ENCODE results near the gene UMAD1. TPM values are rescaled to one million over a fixed set of nuclear protein-coding genes. Genes with fewer than 3 reads are reported as not detected.

The UMAD1 gene
- polyA plus RNA-seq, 3 donors: 6.2 to 22.7 (median 18.6) TPM

GRCh38 chr7:7841027-7841426 lies 200.5 kb downstream of the UMAD1 start:
- Mint-ChIP-seq H3K4me3 (no peak overlapping the region), H3K27ac (no peak overlapping the region), H3K9me3 (peaks cover 0 to 1% (median 0%) of the 10 kb centered on the region in 7 donors), H3K27me3 (ENCODE audit: low read depth in 3 of 3) (peaks cover 0 to 2% (median 0%) of the 10 kb centered on the region in 3 donors), H3K4me1 (no peaks in the 10 kb centered on the region), H3K36me3 (no peaks in the 10 kb centered on the region)
- no peaks in the 10 kb centered on the region for H3K27me3 ChIP-seq (ENCODE audit: control insufficient read depth in 2 of 2, insufficient read depth in 2 of 2, low read length in 2 of 2)
- H3K4me2 ChIP-seq (replicated peaks; ENCODE audit: extremely low read depth, low read length, poor library complexity, severe bottlenecking): no peak overlapping the region
- TF ChIP-seq CTCF (IDR thresholded peaks at IDR 0.05): no peak
- 100% methylated on average over 1 of the region's 7 CpGs for WGBS (ENCODE audit: insufficient coverage)
- H3K4me1 ChIP-seq (ENCODE audit: control insufficient read depth in 1 of 2, insufficient read depth in 2 of 2, low read length in 2 of 2): no peaks in the 10 kb centered on the region
- no peaks in the 10 kb centered on the region for H3K9me3 ChIP-seq (replicated peaks in 1 of 2; ENCODE audit: control insufficient read depth in 1 of 2, insufficient read depth in 1 of 2, low read length in 2 of 2)
- no peak overlapping the region for H2AFZ ChIP-seq (ENCODE audit: insufficient read depth, low read depth, low read length, poor library complexity, severe bottlenecking)
- H3K27ac ChIP-seq (ENCODE audit: low read depth in 1 of 2, low read length in 2 of 2): no peak overlapping the region
- intact Hi-C loops (cut with micrococcal nuclease): no loop called here
- H3K36me3 ChIP-seq (replicated peaks in 1 of 2; ENCODE audit: control insufficient read depth in 1 of 2, insufficient read depth in 2 of 2, low read length in 2 of 2): no peaks in the 10 kb centered on the region
- no peaks in the 10 kb centered on the region for H3K79me2 ChIP-seq (ENCODE audit: insufficient read depth, low read length)
- no peak for DNase-seq
- no peak overlapping the region for H3K9ac ChIP-seq (ENCODE audit: insufficient read depth, low read length, poor library complexity, severe bottlenecking)
- no peak overlapping the region for H3K4me3 ChIP-seq (replicated peaks in 1 of 3; ENCODE audit: low read depth in 2 of 3, low read length in 3 of 3)
- no peaks in the 10 kb centered on the region for H4K20me1 ChIP-seq (ENCODE audit: insufficient read depth, low read length)

GRCh38 chr7:7843240-7843639 lies 202.7 kb downstream of the UMAD1 start:
- Mint-ChIP-seq H3K27me3 (ENCODE audit: low read depth in 3 of 3) (peaks cover 0 to 2% (median 0%) of the 10 kb centered on the region in 3 donors), H3K36me3 (no peaks in the 10 kb centered on the region), H3K4me3 (no peak overlapping the region), H3K27ac (no peak overlapping the region), H3K4me1 (no peaks in the 10 kb centered on the region), H3K9me3 (peaks cover 0 to 1% (median 0%) of the 10 kb centered on the region in 7 donors)
- 100% methylated on average over 1 of the region's 5 CpGs for WGBS (ENCODE audit: insufficient coverage)
- H3K27ac ChIP-seq (ENCODE audit: low read depth in 1 of 2, low read length in 2 of 2): no peak overlapping the region
- no peaks in the 10 kb centered on the region for H3K9me3 ChIP-seq (replicated peaks in 1 of 2; ENCODE audit: control insufficient read depth in 1 of 2, insufficient read depth in 1 of 2, low read length in 2 of 2)
- H3K79me2 ChIP-seq (ENCODE audit: insufficient read depth, low read length): no peaks in the 10 kb centered on the region
- H3K27me3 ChIP-seq (ENCODE audit: control insufficient read depth in 2 of 2, insufficient read depth in 2 of 2, low read length in 2 of 2): no peaks in the 10 kb centered on the region
- H3K4me2 ChIP-seq (replicated peaks; ENCODE audit: extremely low read depth, low read length, poor library complexity, severe bottlenecking): no peak overlapping the region
- no peaks in the 10 kb centered on the region for H4K20me1 ChIP-seq (ENCODE audit: insufficient read depth, low read length)
- H3K36me3 ChIP-seq (replicated peaks in 1 of 2; ENCODE audit: control insufficient read depth in 1 of 2, insufficient read depth in 2 of 2, low read length in 2 of 2): no peaks in the 10 kb centered on the region
- intact Hi-C loops (cut with micrococcal nuclease): no loop called here
- H2AFZ ChIP-seq (ENCODE audit: insufficient read depth, low read depth, low read length, poor library complexity, severe bottlenecking): no peak overlapping the region
- H3K4me1 ChIP-seq (ENCODE audit: control insufficient read depth in 1 of 2, insufficient read depth in 2 of 2, low read length in 2 of 2): no peaks in the 10 kb centered on the region
- no peak for TF ChIP-seq CTCF (IDR thresholded peaks at IDR 0.05)
- no peak for DNase-seq
- H3K4me3 ChIP-seq (replicated peaks in 1 of 3; ENCODE audit: low read depth in 2 of 3, low read length in 3 of 3): no peak overlapping the region
- no peak overlapping the region for H3K9ac ChIP-seq (ENCODE audit: insufficient read depth, low read length, poor library complexity, severe bottlenecking)

All from CD14-positive monocyte (primary cell).